HEK293 (cell line): ENCODE data around the gene FAM13B.

Experiments
- ATF2 ChIP-seq: fragments of 450-650 bp; formaldehyde crosslinking; IDR thresholded peaks from 2 replicates; pipeline ENCODE4 v1.5.1; 2016; ENCODE audit warnings: missing biosample characterization, missing genetic modification characterization, low read depth
- BCL11A ChIP-seq: fragments of 450-650 bp; formaldehyde crosslinking; IDR thresholded peaks from 2 replicates; pipeline ENCODE4 v1.5.1; 2016; ENCODE audit warnings: low read depth, missing biosample characterization, missing genetic modification characterization
- EGR2 ChIP-seq: fragments of 450-650 bp; formaldehyde crosslinking; IDR thresholded peaks from 2 replicates; pipeline ENCODE4 v1.5.1; 2016; ENCODE audit warnings: low read depth, missing biosample characterization, missing genetic modification characterization
- HOXD13 ChIP-seq: sonication (generic); formaldehyde crosslinking; IDR thresholded peaks from 2 replicates; pipeline ENCODE4 v1.8.0; 2022; ENCODE audit warnings: missing genetic modification reagents, borderline replicate concordance
- SALL2 ChIP-seq: fragments of 450-650 bp; formaldehyde crosslinking; IDR thresholded peaks from 2 replicates; pipeline ENCODE4 v1.5.0; 2017; ENCODE audit warnings: missing biosample characterization, mild to moderate bottlenecking, missing genetic modification characterization, borderline replicate concordance
- SP2 ChIP-seq: fragments of 450-650 bp; formaldehyde crosslinking; IDR thresholded peaks from 2 replicates; pipeline ENCODE4 v1.5.1; 2016; ENCODE audit warnings: missing biosample characterization, missing genetic modification characterization
- SP7 ChIP-seq: fragments of 450-650 bp; formaldehyde crosslinking; IDR thresholded peaks from 2 replicates; pipeline ENCODE4 v1.5.1; 2016; ENCODE audit warnings: missing biosample characterization, missing genetic modification characterization
- ZBTB1 ChIP-seq: fragments of 450-650 bp; formaldehyde crosslinking; IDR thresholded peaks from 2 replicates; pipeline ENCODE4 v1.5.1; 2016; ENCODE audit warnings: missing biosample characterization, missing genetic modification characterization
- ZFHX2 ChIP-seq: fragments of 450-650 bp; formaldehyde crosslinking; conservative IDR thresholded peaks from 2 replicates; pipeline ENCODE4 v1.5.1; 2016; ENCODE audit warnings: missing biosample characterization, missing genetic modification characterization
- ZNF146 ChIP-seq: fragments of 450-650 bp; formaldehyde crosslinking; IDR thresholded peaks from 2 replicates; pipeline ENCODE4 v1.5.1; 2016; ENCODE audit warnings: missing biosample characterization, missing genetic modification characterization
- ZNF239 ChIP-seq: fragments of 450-650 bp; formaldehyde crosslinking; IDR thresholded peaks from 2 replicates; pipeline ENCODE4 v1.5.1; 2016; ENCODE audit warnings: missing biosample characterization, missing genetic modification characterization
- ZNF274 ChIP-seq, 2 experiments: fragments of 200-500 bp in 1 of 2; fragments of 450-650 bp in 1 of 2; sonication (Bioruptor generic) in 1 of 2; formaldehyde crosslinking in 1 of 2; IDR thresholded peaks; 2 replicates each; pipeline versions ENCODE4 v1.5.1 to v1.6.1; 2014 to 2016; ENCODE audit warnings: borderline replicate concordance in 1 of 2, inconsistent platforms in 1 of 2, low read length in 1 of 2, missing biosample characterization in 1 of 2, missing genetic modification characterization in 1 of 2
- ZNF324 ChIP-seq: fragments of 450-650 bp; formaldehyde crosslinking; IDR thresholded peaks from 2 replicates; pipeline ENCODE4 v1.5.1; 2016; ENCODE audit warnings: missing biosample characterization, missing genetic modification characterization
- ZNF433 ChIP-seq: fragments of 450-650 bp; formaldehyde crosslinking; IDR thresholded peaks from 2 replicates; pipeline ENCODE4 v1.5.1; 2016; ENCODE audit warnings: missing biosample characterization, missing genetic modification characterization, low read depth
- ZNF561 ChIP-seq: fragments of 450-650 bp; IDR thresholded peaks from 2 replicates; pipeline ENCODE4 v1.5.1; 2018; ENCODE audit warnings: missing biosample characterization, missing genetic modification characterization, borderline replicate concordance
- ZNF580 ChIP-seq: fragments of 450-650 bp; formaldehyde crosslinking; IDR thresholded peaks from 2 replicates; pipeline ENCODE4 v1.5.1; 2016; ENCODE audit warnings: missing biosample characterization, missing genetic modification characterization
- ZNF585B ChIP-seq: fragments of 450-650 bp; formaldehyde crosslinking; IDR thresholded peaks from 2 replicates; pipeline ENCODE4 v1.5.1; 2016; ENCODE audit warnings: missing biosample characterization, missing genetic modification characterization
- ZNF600 ChIP-seq: fragments of 450-650 bp; formaldehyde crosslinking; IDR thresholded peaks from 2 replicates; pipeline ENCODE4 v1.5.1; 2016; ENCODE audit warnings: missing biosample characterization, missing genetic modification characterization
- ZNF610 ChIP-seq: fragments of 450-650 bp; formaldehyde crosslinking; IDR thresholded peaks from 2 replicates; pipeline ENCODE4 v1.5.1; 2016; ENCODE audit warnings: missing biosample characterization, missing genetic modification characterization, borderline replicate concordance
- ZNF621 ChIP-seq: fragments of 450-650 bp; formaldehyde crosslinking; IDR thresholded peaks from 2 replicates; pipeline ENCODE4 v1.5.1; 2017; ENCODE audit warnings: missing biosample characterization, missing genetic modification characterization
- ZNF701 ChIP-seq: fragments of 450-650 bp; formaldehyde crosslinking; IDR thresholded peaks from 2 replicates; pipeline ENCODE4 v1.5.1; 2016; ENCODE audit warnings: missing biosample characterization, missing genetic modification characterization
- ZNF843 ChIP-seq: fragments of 450-650 bp; formaldehyde crosslinking; IDR thresholded peaks from 2 replicates; pipeline ENCODE4 v1.5.1; 2016; ENCODE audit warnings: missing biosample characterization, missing genetic modification characterization
- ZSCAN16 ChIP-seq: fragments of 450-650 bp; formaldehyde crosslinking; IDR thresholded peaks from 2 replicates; pipeline ENCODE4 v1.5.1; 2016; ENCODE audit warnings: missing biosample characterization, missing genetic modification characterization
- ZSCAN30 ChIP-seq: fragments of 450-650 bp; IDR thresholded peaks from 2 replicates; pipeline ENCODE4 v1.5.1; 2018; ENCODE audit warnings: missing biosample characterization, mild to moderate bottlenecking, missing genetic modification characterization, moderate library complexity
- ZSCAN5A ChIP-seq: fragments of 450-650 bp; formaldehyde crosslinking; IDR thresholded peaks from 2 replicates; pipeline ENCODE4 v1.5.1; 2016; ENCODE audit warnings: missing biosample characterization, missing genetic modification characterization
- ZXDB ChIP-seq: fragments of 450-650 bp; formaldehyde crosslinking; IDR thresholded peaks from 2 replicates; pipeline ENCODE4 v1.5.1; 2016; ENCODE audit warnings: missing biosample characterization, missing genetic modification characterization
- TF ChIP-seq, protein P1 (sequence below): fragments of 450-650 bp; formaldehyde crosslinking; IDR thresholded peaks from 2 replicates; pipeline ENCODE4 v1.5.1; 2017; ENCODE audit warnings: missing biosample characterization, missing genetic modification characterization
- TF ChIP-seq, protein P2 (sequence below): fragments of 450-650 bp; formaldehyde crosslinking; IDR thresholded peaks from 2 replicates; pipeline ENCODE4 v1.5.1; 2016; ENCODE audit warnings: missing biosample characterization, missing genetic modification characterization
- TF ChIP-seq, protein P3 (sequence below): fragments of 450-650 bp; formaldehyde crosslinking; IDR thresholded peaks from 2 replicates; pipeline ENCODE4 v1.5.1; 2016; ENCODE audit warnings: missing biosample characterization, missing genetic modification characterization, low read depth

The FAM13B gene

GRCh38 chr5:137994556-137994955 is 38.3 kb downstream of the FAM13B start (continued):
- TF ChIP-seq, protein P1, sequence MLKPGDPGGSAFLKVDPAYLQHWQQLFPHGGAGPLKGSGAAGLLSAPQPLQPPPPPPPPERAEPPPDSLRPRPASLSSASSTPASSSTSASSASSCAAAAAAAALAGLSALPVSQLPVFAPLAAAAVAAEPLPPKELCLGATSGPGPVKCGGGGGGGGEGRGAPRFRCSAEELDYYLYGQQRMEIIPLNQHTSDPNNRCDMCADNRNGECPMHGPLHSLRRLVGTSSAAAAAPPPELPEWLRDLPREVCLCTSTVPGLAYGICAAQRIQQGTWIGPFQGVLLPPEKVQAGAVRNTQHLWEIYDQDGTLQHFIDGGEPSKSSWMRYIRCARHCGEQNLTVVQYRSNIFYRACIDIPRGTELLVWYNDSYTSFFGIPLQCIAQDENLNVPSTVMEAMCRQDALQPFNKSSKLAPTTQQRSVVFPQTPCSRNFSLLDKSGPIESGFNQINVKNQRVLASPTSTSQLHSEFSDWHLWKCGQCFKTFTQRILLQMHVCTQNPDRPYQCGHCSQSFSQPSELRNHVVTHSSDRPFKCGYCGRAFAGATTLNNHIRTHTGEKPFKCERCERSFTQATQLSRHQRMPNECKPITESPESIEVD (tag by site-specific recombination): peak; percentile 73
- TF ChIP-seq, protein P2, sequence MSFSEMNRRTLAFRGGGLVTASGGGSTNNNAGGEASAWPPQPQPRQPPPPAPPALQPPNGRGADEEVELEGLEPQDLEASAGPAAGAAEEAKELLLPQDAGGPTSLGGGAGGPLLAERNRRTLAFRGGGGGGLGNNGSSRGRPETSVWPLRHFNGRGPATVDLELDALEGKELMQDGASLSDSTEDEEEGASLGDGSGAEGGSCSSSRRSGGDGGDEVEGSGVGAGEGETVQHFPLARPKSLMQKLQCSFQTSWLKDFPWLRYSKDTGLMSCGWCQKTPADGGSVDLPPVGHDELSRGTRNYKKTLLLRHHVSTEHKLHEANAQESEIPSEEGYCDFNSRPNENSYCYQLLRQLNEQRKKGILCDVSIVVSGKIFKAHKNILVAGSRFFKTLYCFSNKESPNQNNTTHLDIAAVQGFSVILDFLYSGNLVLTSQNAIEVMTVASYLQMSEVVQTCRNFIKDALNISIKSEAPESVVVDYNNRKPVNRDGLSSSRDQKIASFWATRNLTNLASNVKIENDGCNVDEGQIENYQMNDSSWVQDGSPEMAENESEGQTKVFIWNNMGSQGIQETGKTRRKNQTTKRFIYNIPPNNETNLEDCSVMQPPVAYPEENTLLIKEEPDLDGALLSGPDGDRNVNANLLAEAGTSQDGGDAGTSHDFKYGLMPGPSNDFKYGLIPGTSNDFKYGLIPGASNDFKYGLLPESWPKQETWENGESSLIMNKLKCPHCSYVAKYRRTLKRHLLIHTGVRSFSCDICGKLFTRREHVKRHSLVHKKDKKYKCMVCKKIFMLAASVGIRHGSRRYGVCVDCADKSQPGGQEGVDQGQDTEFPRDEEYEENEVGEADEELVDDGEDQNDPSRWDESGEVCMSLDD (tag by site-specific recombination): no peak
- TF ChIP-seq ZSCAN30: no peak
- TF ChIP-seq EGR2 (tag by site-specific recombination): no peak
- TF ChIP-seq ZNF324: no peak
- no peak for TF ChIP-seq ZNF146 (tag by site-specific recombination)
- no peak for TF ChIP-seq ZNF239
- no peak for TF ChIP-seq ZNF621
- TF ChIP-seq ZNF843 (tag by site-specific recombination): 0 out of 2 replicates have a peak, but pooled peaks have one; percentile 55
- no peak for TF ChIP-seq ZNF600 (tag by site-specific recombination)
- no peak for TF ChIP-seq ZNF585B
- TF ChIP-seq ZNF561 (tag by site-specific recombination): no peak
- no peak for TF ChIP-seq SP2 (tag by site-specific recombination)
- TF ChIP-seq ZNF433 (tag by site-specific recombination): no peak
- no peak for TF ChIP-seq SALL2 (tag by site-specific recombination)
- TF ChIP-seq, protein P3, sequence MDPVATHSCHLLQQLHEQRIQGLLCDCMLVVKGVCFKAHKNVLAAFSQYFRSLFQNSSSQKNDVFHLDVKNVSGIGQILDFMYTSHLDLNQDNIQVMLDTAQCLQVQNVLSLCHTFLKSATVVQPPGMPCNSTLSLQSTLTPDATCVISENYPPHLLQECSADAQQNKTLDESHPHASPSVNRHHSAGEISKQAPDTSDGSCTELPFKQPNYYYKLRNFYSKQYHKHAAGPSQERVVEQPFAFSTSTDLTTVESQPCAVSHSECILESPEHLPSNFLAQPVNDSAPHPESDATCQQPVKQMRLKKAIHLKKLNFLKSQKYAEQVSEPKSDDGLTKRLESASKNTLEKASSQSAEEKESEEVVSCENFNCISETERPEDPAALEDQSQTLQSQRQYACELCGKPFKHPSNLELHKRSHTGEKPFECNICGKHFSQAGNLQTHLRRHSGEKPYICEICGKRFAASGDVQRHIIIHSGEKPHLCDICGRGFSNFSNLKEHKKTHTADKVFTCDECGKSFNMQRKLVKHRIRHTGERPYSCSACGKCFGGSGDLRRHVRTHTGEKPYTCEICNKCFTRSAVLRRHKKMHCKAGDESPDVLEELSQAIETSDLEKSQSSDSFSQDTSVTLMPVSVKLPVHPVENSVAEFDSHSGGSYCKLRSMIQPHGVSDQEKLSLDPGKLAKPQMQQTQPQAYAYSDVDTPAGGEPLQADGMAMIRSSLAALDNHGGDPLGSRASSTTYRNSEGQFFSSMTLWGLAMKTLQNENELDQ: no peak
- TF ChIP-seq ZNF610 (tag by site-specific recombination): no peak
- TF ChIP-seq ZXDB (tag by site-specific recombination): no peak
- TF ChIP-seq ZBTB1 (tag by site-specific recombination): no peak
- no peak for TF ChIP-seq HOXD13 (CRISPR knock-in tag)
- peak; percentile 45; the same call in 1 of the 2 replicates for TF ChIP-seq BCL11A (tag by site-specific recombination)
- peak; percentile 83 for TF ChIP-seq ATF2 (tag by site-specific recombination)
- no peak for TF ChIP-seq ZNF701
- TF ChIP-seq ZNF580 (tag by site-specific recombination): no peak
- no peak for TF ChIP-seq ZSCAN5A (tag by site-specific recombination)
- TF ChIP-seq ZFHX2 (tag by site-specific recombination): no peak
- TF ChIP-seq ZSCAN16: no peak
- TF ChIP-seq SP7 (tag by site-specific recombination): peak; percentile 61
- TF ChIP-seq ZNF274 (IDR thresholded peaks at IDR 0.05; ENCODE audit: low read length): no peak
- no peak for TF ChIP-seq ZNF274 (tag by site-specific recombination; IDR thresholded peaks at IDR 0.05; ENCODE audit: borderline replicate concordance)
